B cell (primary cell): Measurements from ENCODE around the gene RAD51B. TPM values are rescaled to one million over a fixed set of nuclear protein-coding genes. Genes with fewer than 3 reads are reported as not detected.

Source experiments
- ATAC-seq: fragments of 200-7000 bp; cut with Tn5 transposase; one replicate; pipeline ENCODE4 v1.10.0; 2021; ENCODE audit warnings: low read depth, mild to moderate bottlenecking, moderate number of reproducible peaks, moderate library complexity
- CTCF ChIA-PET: fragments of 350-600 bp; sonication (Branson Sonifier 250); formaldehyde crosslinking; loops from one replicate; lab custom pipeline; 2021; ENCODE audit warnings: antibody characterized with exemption, inconsistent platforms; lab: Charles Lee
- POLR2A ChIA-PET: fragments of 350-600 bp; sonication (Branson Sonifier 250); formaldehyde crosslinking; loops from one replicate; lab custom pipeline; 2021; ENCODE audit warnings: antibody characterized with exemption; lab: Charles Lee
- DNase-seq: peaks from one replicate; pipeline ENCODE4 v3.0.0; 2013
- H2AFZ ChIP-seq: 2 replicates; pipeline ENCODE4 v1.6.1; 2012; ENCODE audit warnings: mild to moderate bottlenecking, low read depth, low read length; ENCODE audit not compliant: insufficient read depth, poor library complexity, severe bottlenecking
- H3K27ac ChIP-seq, 2 donors: 1 replicate in 1 of 2; 2 replicates in 1 of 2; pipeline ENCODE4 v1.5.1; 2012 to 2013; ENCODE audit warnings: low read length in 2 of 2, mild to moderate bottlenecking in 2 of 2, moderate library complexity in 1 of 2
- H3K27me3 ChIP-seq, 4 experiments: fragments of 200-600 bp in 1 of 4; sonication (generic) in 1 of 4; replicated peaks in 1 of 4; 1 replicate in 2 of 4; 2 replicates in 2 of 4; pipeline versions ENCODE4 v1.6.1 to v1.7.0; 2013 to 2016; ENCODE audit warnings: low read length in 3 of 4, mild to moderate bottlenecking in 2 of 4, mixed read lengths in 1 of 4, moderate library complexity in 1 of 4; ENCODE audit not compliant: insufficient read depth in 4 of 4, control insufficient read depth in 3 of 4; ENCODE audit errors: control extremely low read depth in 1 of 4
- H3K36me3 ChIP-seq, 2 experiments: replicated peaks in 1 of 2; 1 replicate in 1 of 2; 2 replicates in 1 of 2; pipeline versions ENCODE4 v1.6.1 to v1.7.1; 2013; ENCODE audit warnings: low read length in 1 of 2; ENCODE audit not compliant: insufficient read depth in 2 of 2, control insufficient read depth in 1 of 2; ENCODE audit errors: control extremely low read depth in 1 of 2, extremely low read depth in 1 of 2
- H3K4me1 ChIP-seq, 2 donors: fragments of 200-600 bp in 1 of 2; sonication (generic) in 1 of 2; 1 replicate in 1 of 2; 2 replicates in 1 of 2; pipeline versions ENCODE4 v1.5.1 to v1.6.1; 2013 to 2017; ENCODE audit warnings: low read length in 2 of 2; ENCODE audit not compliant: control insufficient read depth in 2 of 2, insufficient read depth in 2 of 2
- H3K4me2 ChIP-seq: replicated peaks from 2 replicates; pipeline ENCODE3; 2012; ENCODE audit warnings: mild to moderate bottlenecking, low read depth, low read length; ENCODE audit not compliant: poor library complexity, severe bottlenecking
- H3K4me3 ChIP-seq, 5 experiments: fragments of 200-600 bp in 1 of 5; sonication (generic) in 1 of 5; 1 replicate in 3 of 5; 2 replicates in 2 of 5; pipeline versions ENCODE4 v1.5.1 to v1.7.0; 2011 to 2016; ENCODE audit warnings: low read length in 4 of 5, mild to moderate bottlenecking in 4 of 5, low read depth in 2 of 5, control low read depth in 1 of 5, moderate library complexity in 1 of 5; ENCODE audit not compliant: insufficient read depth in 1 of 5; ENCODE audit errors: control extremely low read depth in 1 of 5, extremely low read depth in 1 of 5
- H3K79me2 ChIP-seq: fragments of 200-600 bp; sonication (generic); one replicate; pipeline ENCODE4 v1.6.0; 2016; ENCODE audit warnings: low read length; ENCODE audit not compliant: control insufficient read depth, insufficient read depth
- H3K9ac ChIP-seq: fragments of 200-600 bp; sonication (generic); 2 replicates; pipeline ENCODE4 v1.6.1; 2017; ENCODE audit warnings: mild to moderate bottlenecking, low read length, moderate library complexity
- H3K9me3 ChIP-seq, 3 donors: one replicate each; pipeline versions ENCODE4 v1.6.1 to v1.7.1; 2013; ENCODE audit warnings: low read length in 2 of 3; ENCODE audit not compliant: control insufficient read depth in 2 of 3, insufficient read depth in 1 of 3; ENCODE audit errors: control extremely low read depth in 1 of 3
- H4K20me1 ChIP-seq: 2 replicates; pipeline ENCODE4 v1.6.0; 2012; ENCODE audit warnings: mild to moderate bottlenecking, low read length; ENCODE audit not compliant: insufficient read depth, control insufficient read depth, poor library complexity, severe bottlenecking
- H3K27ac Mint-ChIP-seq: one replicate; pipeline ENCODE4 v1.8.0; 2021; ENCODE audit warnings: mixed read lengths
- H3K27me3 Mint-ChIP-seq: one replicate; pipeline ENCODE4 v1.8.0; 2021; ENCODE audit warnings: mixed read lengths
- H3K4me1 Mint-ChIP-seq: one replicate; pipeline ENCODE4 v1.8.0; 2021; ENCODE audit warnings: mixed read lengths
- H3K4me3 Mint-ChIP-seq: one replicate; pipeline ENCODE4 v1.8.0; 2021; ENCODE audit warnings: mixed read lengths
- H3K9me3 Mint-ChIP-seq: one replicate; pipeline ENCODE4 v1.8.0; 2022; ENCODE audit warnings: mixed read lengths; ENCODE audit not compliant: insufficient read depth
- CTCF ChIP-seq: fragments of 200-600 bp; IDR thresholded peaks from one replicate; pipeline ENCODE4 v1.8.0; 2022; ENCODE audit warnings: antibody characterized with exemption, mild to moderate bottlenecking
- EZH2 ChIP-seq: IDR thresholded peaks from 2 replicates; pipeline ENCODE4 v1.6.1; 2012; ENCODE audit warnings: borderline replicate concordance, low read depth, mild to moderate bottlenecking, moderate library complexity, low read length; ENCODE audit not compliant: insufficient read depth, poor library complexity, severe bottlenecking
- WGBS: methylation state at CpG from one replicate; pipeline ENCODE4 v1.1.5; 2013; ENCODE audit warnings: missing lambda C conversion rate; ENCODE audit not compliant: insufficient coverage; 5-methylcytosine and 5-hydroxymethylcytosine counted together
- intact Hi-C: fragments of 100-400 bp; cut with micrococcal nuclease; formaldehyde crosslinking; loops from one replicate; pipeline ENCODE4 v1.10.0; 2022
- polyA plus RNA-seq: library from polyadenylated mRNA; depleted of rRNA; stranded (reverse); fragments of >200 nt; gene quantifications from 2 replicates; pipeline ENCODE4 v1.2.3, GENCODE V29; 2012
- total RNA-seq, 2 donors: library from RNA; stranded (reverse); fragments of 120-200 nt in 1 of 2; gene quantifications; 1 replicate in 1 of 2; 2 replicates in 1 of 2; pipeline versions ENCODE4 v1.2.3 to v1.2.4, GENCODE V29; 2013 to 2022

RAD51B gene
- total and polyA plus RNA-seq, 2 donors (not counting 1 experiment from before 2014, with no cell fraction given) = 6.5 to 60.6 TPM

GRCh38 chr14:67784244-67784823, 35.2 kb upstream of the RAD51B start:
- intact Hi-C loops = no loop called here
- ATAC-seq (no peak), DNase-seq (no peak)
- CTCF ChIA-PET = no interaction called here
- H3K9me3 Mint-ChIP-seq = no peaks in the 10 kb centered on the region
- Histone ChIP-seq H3K4me3 (no peak overlapping the region), H3K36me3 (peaks cover 12 to 90% of the 10 kb centered on the region in 2 experiments), H4K20me1 (no peaks in the 10 kb centered on the region), H3K79me2 (no peaks in the 10 kb centered on the region), H2AFZ (no peak overlapping the region), H3K9ac (no peak overlapping the region), H3K4me2 (no peak overlapping the region), H3K4me1 (no peaks in the 10 kb centered on the region), H3K27ac (no peak overlapping the region), H3K27me3 (no peaks in the 10 kb centered on the region), H3K9me3 (no peaks in the 10 kb centered on the region)
- WGBS = 93% methylated on average over 4 of the region's 5 CpGs
- no peak for TF ChIP-seq EZH2
- TF ChIP-seq CTCF = no peak
- H3K4me3 Mint-ChIP-seq = no peak overlapping the region
- no peak overlapping the region for H3K27ac Mint-ChIP-seq
- H3K4me1 Mint-ChIP-seq = no peaks in the 10 kb centered on the region
- no peaks in the 10 kb centered on the region for H3K27me3 Mint-ChIP-seq
- POLR2A ChIA-PET = no interaction called here

- Histone ChIP-seq H3K9ac (no peak overlapping the region), H3K4me1 (no peaks in the 10 kb centered on the region), H3K79me2 (no peaks in the 10 kb centered on the region), H2AFZ (no peak overlapping the region), H3K36me3 (peaks cover 15 to 93% of the 10 kb centered on the region in 2 experiments), H3K27me3 (no peaks in the 10 kb centered on the region), H3K27ac (no peak overlapping the region), H4K20me1 (no peaks in the 10 kb centered on the region), H3K9me3 (no peaks in the 10 kb centered on the region), H3K4me3 (no peak overlapping the region), H3K4me2 (no peak overlapping the region)
- no peaks in the 10 kb centered on the region for H3K9me3 Mint-ChIP-seq
- intact Hi-C loops = no loop called here
- 93% methylated on average over 2 of the region's 4 CpGs for WGBS
- no peaks in the 10 kb centered on the region for H3K4me1 Mint-ChIP-seq
- ATAC-seq = no peak
- no peaks in the 10 kb centered on the region for H3K27me3 Mint-ChIP-seq
- DNase-seq = no peak
- ChIA-PET POLR2A (no interaction called here), CTCF (no interaction called here)
- TF ChIP-seq EZH2 (no peak), CTCF (no peak)
- no peak overlapping the region for H3K27ac Mint-ChIP-seq
- H3K4me3 Mint-ChIP-seq = no peak overlapping the region
Observed at GRCh38 chr14:67785270-67786109, 34.1 kb upstream of the RAD51B start.
